Progenitor cell of endocrine pancreas (in vitro differentiated cells): ENCODE data around the gene RAB5IF. TPM values are rescaled to one million over a fixed set of nuclear protein-coding genes. Genes with fewer than 3 reads are reported as not detected.

ENCODE experiments used
- DNase-seq: peaks from one replicate; pipeline ENCODE4 v3.0.0; 2021; ENCODE audit warnings: low spot score; ENCODE audit not compliant: unreplicated experiment
- H3K27ac Mint-ChIP-seq: 2 replicates; pipeline ENCODE4 v1.8.0; 2021; ENCODE audit warnings: mild to moderate bottlenecking, moderate library complexity, mixed read lengths
- H3K27me3 Mint-ChIP-seq: 2 replicates; pipeline ENCODE4 v1.8.0; 2021; ENCODE audit warnings: mixed read lengths
- H3K36me3 Mint-ChIP-seq: 2 replicates; pipeline ENCODE4 v1.8.0; 2022; ENCODE audit warnings: mixed read lengths; ENCODE audit not compliant: insufficient read depth
- H3K4me1 Mint-ChIP-seq: 2 replicates; pipeline ENCODE4 v1.8.0; 2021; ENCODE audit warnings: low read depth, mixed read lengths
- H3K4me3 Mint-ChIP-seq: 2 replicates; pipeline ENCODE4 v1.8.0; 2021; ENCODE audit warnings: low read depth, mild to moderate bottlenecking, moderate library complexity, mixed read lengths
- H3K9me3 Mint-ChIP-seq: 2 replicates; pipeline ENCODE4 v1.8.0; 2021; ENCODE audit warnings: low read depth, mixed read lengths
- total RNA-seq: library from RNA; stranded (reverse); gene quantifications from 2 replicates; pipeline ENCODE4 v1.2.1, GENCODE V29; 2021
- TF ChIP-seq, protein P1 (sequence below): fragments of 200-600 bp; sonication (generic); IDR thresholded peaks from one replicate; pipeline ENCODE4 v1.5.0; 2021; ENCODE audit warnings: antibody characterized with exemption, mild to moderate bottlenecking; ENCODE audit not compliant: unreplicated experiment

The RAB5IF gene
- total RNA-seq, 1 donor from 2014 or later: 58.8 TPM

DNA sequence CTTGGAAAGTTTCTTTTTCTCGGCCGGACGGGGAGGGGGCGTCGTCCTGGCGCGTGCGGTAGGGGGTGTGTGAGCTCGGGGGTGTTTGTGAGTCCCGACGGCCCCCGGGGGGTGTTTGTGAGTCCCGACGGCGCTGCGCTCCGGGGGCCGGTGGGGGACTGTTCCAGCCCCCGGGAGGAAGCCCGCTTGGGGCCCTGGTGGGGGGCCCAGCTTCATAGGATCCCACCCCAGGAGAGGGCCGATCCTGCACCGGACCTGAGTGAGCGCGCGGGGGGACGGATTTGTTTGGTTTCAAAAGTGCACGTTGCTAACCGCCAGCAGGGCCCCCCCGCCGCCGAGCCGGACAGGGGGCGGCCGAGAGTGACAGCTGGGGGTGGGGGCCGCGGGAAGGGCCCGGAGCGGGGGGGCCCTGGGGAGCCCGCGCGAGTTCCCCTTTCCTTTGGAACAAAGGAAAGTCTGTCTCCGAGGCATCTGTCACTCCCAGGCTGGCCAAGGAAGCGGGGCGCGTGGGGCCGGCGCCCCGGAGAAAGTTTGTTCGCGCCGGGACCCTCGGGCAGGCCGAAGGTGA lies 31.7 kb upstream of the RAB5IF start:
- TF ChIP-seq, protein P1, sequence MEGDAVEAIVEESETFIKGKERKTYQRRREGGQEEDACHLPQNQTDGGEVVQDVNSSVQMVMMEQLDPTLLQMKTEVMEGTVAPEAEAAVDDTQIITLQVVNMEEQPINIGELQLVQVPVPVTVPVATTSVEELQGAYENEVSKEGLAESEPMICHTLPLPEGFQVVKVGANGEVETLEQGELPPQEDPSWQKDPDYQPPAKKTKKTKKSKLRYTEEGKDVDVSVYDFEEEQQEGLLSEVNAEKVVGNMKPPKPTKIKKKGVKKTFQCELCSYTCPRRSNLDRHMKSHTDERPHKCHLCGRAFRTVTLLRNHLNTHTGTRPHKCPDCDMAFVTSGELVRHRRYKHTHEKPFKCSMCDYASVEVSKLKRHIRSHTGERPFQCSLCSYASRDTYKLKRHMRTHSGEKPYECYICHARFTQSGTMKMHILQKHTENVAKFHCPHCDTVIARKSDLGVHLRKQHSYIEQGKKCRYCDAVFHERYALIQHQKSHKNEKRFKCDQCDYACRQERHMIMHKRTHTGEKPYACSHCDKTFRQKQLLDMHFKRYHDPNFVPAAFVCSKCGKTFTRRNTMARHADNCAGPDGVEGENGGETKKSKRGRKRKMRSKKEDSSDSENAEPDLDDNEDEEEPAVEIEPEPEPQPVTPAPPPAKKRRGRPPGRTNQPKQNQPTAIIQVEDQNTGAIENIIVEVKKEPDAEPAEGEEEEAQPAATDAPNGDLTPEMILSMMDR: peak; percentile 3
- peaks cover 37% of the 10 kb centered on the region for H3K4me1 Mint-ChIP-seq
- H3K4me3 Mint-ChIP-seq: peak overlapping the region; percentile 93
- peaks cover 1% of the 10 kb centered on the region for H3K36me3 Mint-ChIP-seq
- H3K9me3 Mint-ChIP-seq: no peaks in the 10 kb centered on the region
- peak; percentile 45 for DNase-seq
- H3K27ac Mint-ChIP-seq: peak overlapping the region; percentile 90
- no peaks in the 10 kb centered on the region for H3K27me3 Mint-ChIP-seq

DNA sequence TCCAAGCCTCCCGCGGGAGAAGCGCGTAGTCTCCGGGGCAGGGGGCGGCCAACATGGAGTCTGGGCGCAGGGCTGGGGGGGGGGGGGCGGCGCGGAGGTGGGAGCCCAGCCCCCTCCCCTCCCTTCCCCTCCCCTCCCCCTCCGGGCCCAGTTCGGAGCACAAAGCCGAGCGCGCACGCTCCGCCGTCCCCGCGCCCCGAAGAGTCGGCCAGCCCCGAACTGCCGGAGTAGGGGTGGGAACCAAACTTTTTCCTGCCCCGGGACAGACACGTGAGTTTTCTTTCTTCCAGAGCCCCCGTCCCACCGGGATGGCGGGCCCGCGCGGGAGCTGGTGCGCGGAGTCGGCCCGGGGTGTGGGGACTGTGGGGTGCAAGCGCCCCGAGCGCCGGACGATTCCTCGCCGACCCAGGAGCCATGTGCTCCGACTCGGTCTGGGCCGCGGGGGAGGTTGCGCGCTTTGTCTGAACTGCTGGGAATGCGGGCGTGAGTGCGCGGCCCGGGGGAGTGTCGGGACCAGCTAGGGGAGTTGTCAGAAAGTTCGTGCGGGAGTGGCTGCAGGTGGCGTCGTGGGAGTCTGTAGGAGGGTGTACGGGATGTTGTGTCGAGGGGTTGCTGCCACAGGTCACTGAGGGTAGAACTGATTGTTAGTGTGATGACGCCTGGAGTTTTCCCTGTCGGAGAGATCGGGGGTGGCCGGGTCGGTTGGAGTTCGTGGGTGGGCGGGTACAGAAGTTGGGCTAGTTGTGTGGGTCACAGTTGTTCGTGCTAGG lies 31.0 kb upstream of the RAB5IF start:
- TF ChIP-seq, protein P1: no peak
- Mint-ChIP-seq H3K27ac (peak overlapping the region; percentile 98), H3K36me3 (peaks cover 5% of the 10 kb centered on the region), H3K9me3 (no peaks in the 10 kb centered on the region), H3K4me3 (peak overlapping the region; percentile 93), H3K27me3 (no peaks in the 10 kb centered on the region), H3K4me1 (peaks cover 37% of the 10 kb centered on the region)
- DNase-seq: peak; percentile 56

DNA sequence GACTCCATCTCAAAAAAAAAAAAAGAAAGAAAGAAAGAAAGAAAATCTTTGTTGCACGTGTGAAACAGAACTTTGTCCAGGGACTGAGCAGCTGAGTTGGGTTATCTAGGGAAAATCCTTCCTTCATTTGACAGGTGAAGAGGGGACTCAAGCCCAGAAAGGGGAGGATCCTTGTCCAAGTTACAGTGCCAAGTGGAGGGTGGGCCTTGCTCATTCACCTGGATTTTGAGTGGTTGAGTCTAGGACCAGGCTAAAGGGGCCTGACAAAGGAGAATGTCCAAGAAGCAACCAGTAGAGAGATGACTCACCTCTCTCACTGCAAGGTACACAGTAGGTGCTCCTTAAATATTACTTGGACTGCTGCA lies 29.5 kb upstream of the RAB5IF start:
- H3K9me3 Mint-ChIP-seq: no peaks in the 10 kb centered on the region
- H3K27me3 Mint-ChIP-seq: no peaks in the 10 kb centered on the region
- peaks cover 37% of the 10 kb centered on the region for H3K4me1 Mint-ChIP-seq
- peak overlapping the region; percentile 98 for H3K27ac Mint-ChIP-seq
- peaks cover 14% of the 10 kb centered on the region for H3K36me3 Mint-ChIP-seq
- TF ChIP-seq, protein P1: no peak
- peak overlapping the region; percentile 93 for H3K4me3 Mint-ChIP-seq
- no peak for DNase-seq

DNA sequence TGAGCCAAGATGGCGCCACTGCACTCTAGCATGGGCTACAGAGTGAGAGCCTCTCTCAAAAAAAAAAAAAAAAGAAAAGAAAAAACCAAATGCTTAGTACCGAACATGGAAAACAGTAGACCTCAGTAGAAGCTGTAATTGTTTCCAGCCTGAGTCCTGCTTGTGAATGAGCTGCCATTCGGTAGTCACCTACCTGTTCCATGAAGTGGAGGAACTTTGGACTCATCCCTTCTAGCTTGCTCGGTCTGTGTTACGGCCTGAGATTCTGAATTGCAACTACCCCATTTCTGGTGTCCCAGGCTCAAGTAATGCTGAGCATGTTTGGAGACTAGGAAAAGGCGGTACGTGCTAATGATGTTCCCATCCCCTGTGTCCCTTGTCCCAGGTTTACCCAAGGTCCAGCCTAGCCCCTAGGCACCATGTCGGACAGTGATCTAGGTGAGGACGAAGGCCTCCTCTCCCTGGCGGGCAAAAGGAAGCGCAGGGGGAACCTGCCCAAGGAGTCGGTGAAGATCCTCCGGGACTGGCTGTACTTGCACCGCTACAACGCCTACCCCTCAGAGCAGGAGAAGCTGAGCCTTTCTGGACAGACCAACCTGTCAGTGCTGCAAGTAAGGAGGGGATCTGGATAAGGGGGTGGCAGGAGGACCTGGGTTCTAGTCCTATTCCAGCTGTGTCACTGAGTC lies 27.1 kb upstream of the RAB5IF start:
- no peaks in the 10 kb centered on the region for H3K27me3 Mint-ChIP-seq
- H3K4me3 Mint-ChIP-seq: no peak overlapping the region
- TF ChIP-seq, protein P1: no peak
- DNase-seq: no peak
- peaks cover 19% of the 10 kb centered on the region for H3K4me1 Mint-ChIP-seq
- H3K27ac Mint-ChIP-seq: no peak overlapping the region
- H3K36me3 Mint-ChIP-seq: peaks cover 21% of the 10 kb centered on the region
- no peaks in the 10 kb centered on the region for H3K9me3 Mint-ChIP-seq

DNA sequence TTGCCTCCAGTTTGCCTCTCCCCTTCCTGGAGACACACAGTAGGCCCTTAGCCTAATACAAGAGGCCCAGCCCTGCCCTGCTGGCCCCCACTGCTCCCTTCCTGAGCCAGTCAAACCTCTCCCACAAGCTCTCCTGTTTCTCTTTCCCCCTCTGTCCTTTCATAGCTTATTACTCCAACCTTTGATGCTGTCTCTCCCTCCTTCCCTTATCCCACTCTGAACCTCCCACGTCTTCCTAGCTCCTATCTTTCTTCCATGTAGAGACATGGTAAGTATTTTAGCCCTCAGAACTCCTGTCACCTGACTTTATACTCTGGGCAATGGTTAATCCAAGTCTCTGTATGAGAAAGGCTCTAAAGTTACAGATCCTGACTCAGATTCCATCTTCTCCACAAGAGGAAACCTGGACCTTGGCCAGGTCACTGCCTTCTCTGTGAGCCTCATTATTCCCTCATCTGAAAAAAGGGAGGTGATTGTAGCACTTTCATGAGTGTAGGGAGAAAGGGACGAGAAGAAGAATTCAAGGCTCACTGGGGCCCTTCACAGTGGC lies 25.5 kb upstream of the RAB5IF start:
- no peaks in the 10 kb centered on the region for H3K27me3 Mint-ChIP-seq
- no peak for DNase-seq
- TF ChIP-seq, protein P1: no peak
- no peak overlapping the region for H3K4me3 Mint-ChIP-seq
- peaks cover 14% of the 10 kb centered on the region for H3K4me1 Mint-ChIP-seq
- H3K36me3 Mint-ChIP-seq: peaks cover 24% of the 10 kb centered on the region
- peak overlapping the region; percentile 1 for H3K27ac Mint-ChIP-seq
- no peaks in the 10 kb centered on the region for H3K9me3 Mint-ChIP-seq
